ENCODE measurements around the gene COQ9. TPM values are rescaled to one million over a fixed set of nuclear protein-coding genes. Genes with fewer than 3 reads are reported as not detected.

COQ9 gene
- total RNA-seq, 4 donors from 2014 or later: 113 to 154 (median 148) TPM

DNA sequence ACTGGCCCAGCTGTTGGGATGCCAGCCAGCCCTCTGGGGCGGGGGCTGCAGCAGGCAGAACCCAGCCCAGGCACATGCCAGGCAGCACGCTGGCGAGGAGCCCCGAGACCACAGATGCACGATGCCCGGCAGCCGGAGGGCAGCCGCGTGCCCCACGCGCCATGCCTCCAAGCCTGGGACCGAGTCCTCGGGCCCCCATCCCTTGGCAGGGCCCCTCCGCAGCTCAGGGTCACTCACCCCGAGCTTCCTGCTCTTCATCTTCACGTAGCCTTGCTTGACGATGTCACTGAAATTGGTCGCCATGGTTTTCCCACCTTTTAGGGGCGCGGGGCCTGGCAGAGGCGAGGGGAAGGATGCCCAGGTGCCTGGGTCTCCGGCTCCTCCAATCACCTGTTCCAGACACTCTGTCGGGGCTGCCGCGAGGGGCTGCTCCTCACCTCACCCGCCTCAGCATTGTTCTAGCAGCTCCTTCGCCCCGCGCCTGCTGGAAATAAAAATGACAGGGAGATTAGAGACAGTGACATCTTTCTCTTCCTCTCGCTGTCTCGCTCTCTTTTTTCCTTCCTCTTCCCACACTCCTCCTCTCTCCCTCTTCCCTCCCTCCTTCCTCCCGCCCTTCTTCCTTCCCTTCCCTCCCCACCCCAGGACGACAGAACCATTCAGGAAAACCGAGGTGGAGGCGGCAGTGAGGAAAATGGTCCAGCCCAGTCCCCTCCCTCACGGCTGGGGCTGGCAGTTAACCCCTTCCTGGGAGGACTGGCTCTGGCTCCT is 32.1 kb downstream of the COQ9 start:
- peak overlapping the region; percentile 86 to 89 (median 88) for H3K27ac ChIP-seq
- intact Hi-C loops (cut with DNase I; ENCODE audit: low total_unique reads) (no loop called here), in situ Hi-C loops (cut with MboI; ENCODE audit: low pct_ligation_motif_present in 1 of 4, low pct_unique_long_range_greater_than_20kb in 1 of 4, low sequenced_read_pairs in 3 of 4) (no loop called here)
- no peaks in the 10 kb centered on the region for H3K27me3 ChIP-seq
- no peaks in the 10 kb centered on the region for H3K36me3 ChIP-seq
- 4 to 16% methylated on average over 5 to 31 of the region's 36 CpGs for WGBS, 2 donors (ENCODE audit: low coverage in 1 of 2)
- H3K4me3 ChIP-seq: peak overlapping the region; percentile 2 to 48 (median 31)
- H3K4me1 ChIP-seq: peaks cover 15 to 34% (median 24%) of the 10 kb centered on the region in 4 donors
- DNase-seq: peak; percentile 79
- no peak for TF ChIP-seq POLR2AphosphoS5 (IDR thresholded peaks at IDR 0.05)
- no peak for TF ChIP-seq EP300 (IDR thresholded peaks at IDR 0.05; ENCODE audit: low read depth)
- no peak for TF ChIP-seq POLR2A (IDR thresholded peaks at IDR 0.05)
- TF ChIP-seq CTCF (IDR thresholded peaks at IDR 0.05): no peak
- H3K9me3 ChIP-seq: no peaks in the 10 kb centered on the region

GRCh38 chr16:57479976-57480753 is 32.9 kb downstream of the COQ9 start:
- peaks cover 15 to 42% (median 30%) of the 10 kb centered on the region in 4 donors for H3K4me1 ChIP-seq
- H3K27me3 ChIP-seq: no peaks in the 10 kb centered on the region
- in situ Hi-C loops (cut with MboI; ENCODE audit: low pct_ligation_motif_present in 1 of 4, low pct_unique_long_range_greater_than_20kb in 1 of 4, low sequenced_read_pairs in 3 of 4) (no loop called here), intact Hi-C loops (cut with DNase I; ENCODE audit: low total_unique reads) (no loop called here)
- H3K36me3 ChIP-seq: no peaks in the 10 kb centered on the region
- peak overlapping the region; percentile 2 to 48 (median 31) for H3K4me3 ChIP-seq
- DNase-seq: peak; percentile 90
- 36% methylated on average over 15 of the region's 15 CpGs; no CpG with 5 or more reads in 1 of the 2 donors for WGBS, 2 donors (ENCODE audit: low coverage in 1 of 2)
- peak overlapping the region; percentile 86 to 89 (median 88) for H3K27ac ChIP-seq
- TF ChIP-seq POLR2A (IDR thresholded peaks at IDR 0.05) (peak; percentile 70), POLR2AphosphoS5 (IDR thresholded peaks at IDR 0.05) (peak in 2 of 3 donors; percentile 61 to 78), EP300 (IDR thresholded peaks at IDR 0.05; ENCODE audit: low read depth) (no peak)
- H3K9me3 ChIP-seq: no peaks in the 10 kb centered on the region

- in situ Hi-C loops (cut with MboI; ENCODE audit: low pct_ligation_motif_present in 1 of 4, low pct_unique_long_range_greater_than_20kb in 1 of 4, low sequenced_read_pairs in 3 of 4): no loop called here
- Histone ChIP-seq H3K27ac (peak overlapping the region; percentile 86 to 89 (median 88)), H3K9me3 (no peaks in the 10 kb centered on the region), H3K36me3 (no peaks in the 10 kb centered on the region), H3K4me1 (peaks cover 18 to 47% (median 36%) of the 10 kb centered on the region in 4 donors), H3K27me3 (no peaks in the 10 kb centered on the region), H3K4me3 (no peak overlapping the region)
- no peak for DNase-seq
- TF ChIP-seq CTCF (IDR thresholded peaks at IDR 0.05) (no peak), POLR2AphosphoS5 (IDR thresholded peaks at IDR 0.05) (no peak), EP300 (IDR thresholded peaks at IDR 0.05; ENCODE audit: low read depth) (no peak), POLR2A (IDR thresholded peaks at IDR 0.05) (no peak)
- WGBS, 2 donors (ENCODE audit: low coverage in 1 of 2): 59% methylated on average over 6 of the region's 6 CpGs; no CpG with 5 or more reads in 1 of the 2 donors
- intact Hi-C loops (cut with DNase I; ENCODE audit: low total_unique reads): no loop called here
These were observed 33.5 kb downstream of the COQ9 start for GRCh38 chr16:57480754-57481230.

- no peak overlapping the region for H3K4me3 ChIP-seq
- peaks cover 18 to 44% (median 38%) of the 10 kb centered on the region in 4 donors for H3K4me1 ChIP-seq
- in situ Hi-C loops (cut with MboI; ENCODE audit: low pct_ligation_motif_present in 1 of 4, low pct_unique_long_range_greater_than_20kb in 1 of 4, low sequenced_read_pairs in 3 of 4): no loop called here
These were observed 34.1 kb downstream of the COQ9 start for GRCh38 chr16:57481421-57481820.

More at GRCh38 chr16:57481421-57481820, 34.1 kb downstream of the COQ9 start:
- Histone ChIP-seq H3K9me3 (no peaks in the 10 kb centered on the region), H3K27me3 (no peaks in the 10 kb centered on the region), H3K27ac (peak overlapping the region in 2 of 4 donors; percentile 88 to 89), H3K36me3 (no peaks in the 10 kb centered on the region)
- DNase-seq: no peak
- intact Hi-C loops (cut with DNase I; ENCODE audit: low total_unique reads): no loop called here
- WGBS, 2 donors (ENCODE audit: low coverage in 1 of 2): 92 to 100% methylated on average over 1 to 4 of the region's 4 CpGs
- no peak for TF ChIP-seq POLR2A (IDR thresholded peaks at IDR 0.05)
- TF ChIP-seq EP300 (IDR thresholded peaks at IDR 0.05; ENCODE audit: low read depth): no peak
- no peak for TF ChIP-seq POLR2AphosphoS5 (IDR thresholded peaks at IDR 0.05)
- no peak for TF ChIP-seq CTCF (IDR thresholded peaks at IDR 0.05)

Measured in transverse colon (tissue), 4 donors.